ENCODE results near the gene UGT1A1. TPM values are rescaled to one million over a fixed set of nuclear protein-coding genes. Genes with fewer than 3 reads are reported as not detected.

Gene UGT1A1
- total RNA-seq (ENCODE audit: low replicate concordance), result 0.21 and 0.77 TPM in 2 replicates
- long read RNA-seq, partial matches to known transcripts, result 0 of 3 reads
- long read RNA-seq, other reads (novel, unspliced or antisense), result 2 of 3 reads

GRCh38 chr2:233760043-233760442, at the start of gene UGT1A1:
TSS of gene UGT1A1 (plus strand) at chr2:233760270. CDS start at chr2:233760288, 18 bp downstream.
- no peak for DNase-seq (ENCODE audit: extremely low spot score, unreplicated experiment)
- H3K4me3 Mint-ChIP-seq, result no peak within 1 kb of the TSS
- H3K27me3 Mint-ChIP-seq, result peaks cover 16% of the 10 kb centered on the region
- no peaks in the 10 kb centered on the region for H3K36me3 Mint-ChIP-seq
- H3K9me3 Mint-ChIP-seq, result peaks cover 10% of the 10 kb centered on the region
- H3K4me1 Mint-ChIP-seq (ENCODE audit: unreplicated experiment), result no peaks in the 10 kb centered on the region
- TF ChIP-seq CTCF (conservative IDR thresholded peaks at IDR 0.05), result no peak
- no peak within 1 kb of the TSS for H3K27ac Mint-ChIP-seq

DNA sequence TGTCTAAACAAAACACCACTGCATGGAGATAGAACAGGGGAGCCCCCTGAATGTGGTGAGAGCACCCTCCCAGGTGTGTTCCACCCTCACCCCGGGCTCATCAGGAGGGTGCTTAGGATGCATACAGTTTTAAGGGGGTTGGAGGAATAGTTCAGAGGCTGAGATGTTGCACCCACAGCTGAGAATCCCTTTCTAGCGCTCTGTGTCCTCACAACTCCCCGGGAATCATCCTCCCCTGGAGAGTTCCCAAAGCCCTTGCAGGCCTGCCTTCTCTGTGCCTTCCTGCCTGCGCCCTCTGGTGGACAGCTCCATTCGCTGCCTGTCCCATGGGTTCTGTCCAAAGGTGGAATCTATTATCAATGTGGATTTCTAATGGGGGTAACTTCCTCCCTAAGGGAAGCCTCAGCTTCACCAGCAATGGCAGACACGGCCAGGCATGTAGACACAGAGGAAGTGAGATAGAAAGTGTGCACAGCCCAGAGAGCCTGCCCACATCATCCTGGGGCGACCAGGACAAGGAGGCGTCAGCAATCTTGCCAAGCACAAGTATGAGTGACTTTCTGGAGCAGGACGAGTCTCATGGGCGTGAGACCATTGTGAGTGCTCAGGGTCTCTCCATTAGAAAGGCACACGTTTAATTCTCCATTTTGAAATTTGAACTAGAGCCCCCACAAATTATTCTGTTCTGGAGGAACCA, 48.6 kb upstream of the UGT1A1 start:
- Mint-ChIP-seq H3K27ac (no peak overlapping the region), H3K9me3 (no peaks in the 10 kb centered on the region), H3K27me3 (peaks cover 35% of the 10 kb centered on the region), H3K36me3 (no peaks in the 10 kb centered on the region), H3K4me1 (ENCODE audit: unreplicated experiment) (no peaks in the 10 kb centered on the region), H3K4me3 (no peak overlapping the region)
- peak; percentile 79 for DNase-seq (ENCODE audit: extremely low spot score, unreplicated experiment)
- peak; percentile 90 for TF ChIP-seq CTCF (conservative IDR thresholded peaks at IDR 0.05)

DNA sequence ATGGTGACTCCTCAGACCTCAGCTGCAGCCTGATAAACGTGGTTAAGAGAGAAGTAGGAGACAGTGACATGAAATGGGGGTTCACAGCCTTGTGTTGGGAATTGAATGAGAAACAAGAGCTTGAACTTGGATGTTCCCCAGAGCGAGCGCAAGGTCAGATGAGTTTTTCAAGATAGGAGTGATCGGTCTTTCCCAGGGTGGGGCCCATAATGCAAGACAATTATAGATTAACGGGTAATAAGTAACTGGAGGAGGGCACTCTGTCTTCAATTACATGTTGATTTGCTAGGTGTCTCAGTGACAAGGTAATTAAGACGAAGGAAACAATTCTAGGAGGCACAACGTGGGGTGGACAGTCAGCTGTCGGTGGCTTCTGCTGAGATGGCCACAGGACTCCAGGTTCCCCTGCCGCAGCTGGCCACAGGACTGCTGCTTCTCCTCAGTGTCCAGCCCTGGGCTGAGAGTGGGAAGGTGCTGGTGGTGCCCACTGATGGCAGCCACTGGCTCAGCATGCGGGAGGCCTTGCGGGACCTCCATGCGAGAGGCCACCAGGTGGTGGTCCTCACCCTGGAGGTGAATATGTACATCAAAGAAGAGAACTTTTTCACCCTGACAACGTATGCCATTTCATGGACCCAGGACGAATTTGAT, 47.3 kb upstream of the UGT1A1 start, which contains the start of gene UGT1A5:
UGT1A5 (plus strand) TSS at position 297 of the 651 bp plus-strand sequence; CDS start at position 382, 85 bp downstream.
- no peak within 1 kb of the TSS for H3K4me3 Mint-ChIP-seq
- no peak for TF ChIP-seq CTCF (conservative IDR thresholded peaks at IDR 0.05)
- H3K36me3 Mint-ChIP-seq, result no peaks in the 10 kb centered on the region
- no peak within 1 kb of the TSS for H3K27ac Mint-ChIP-seq
- no peak for DNase-seq (ENCODE audit: extremely low spot score, unreplicated experiment)
- peaks cover 38% of the 10 kb centered on the region for H3K27me3 Mint-ChIP-seq
- H3K9me3 Mint-ChIP-seq, result no peaks in the 10 kb centered on the region
- no peaks in the 10 kb centered on the region for H3K4me1 Mint-ChIP-seq (ENCODE audit: unreplicated experiment)

- Mint-ChIP-seq H3K9me3 (no peaks in the 10 kb centered on the region), H3K36me3 (no peaks in the 10 kb centered on the region), H3K27me3 (peaks cover 37% of the 10 kb centered on the region), H3K4me1 (ENCODE audit: unreplicated experiment) (no peaks in the 10 kb centered on the region), H3K27ac (no peak overlapping the region), H3K4me3 (no peak overlapping the region)
- DNase-seq (ENCODE audit: extremely low spot score, unreplicated experiment), result no peak
- no peak for TF ChIP-seq CTCF (conservative IDR thresholded peaks at IDR 0.05)
Measured at GRCh38 chr2:233713262-233713615, 46.8 kb upstream of the UGT1A1 start.

DNA sequence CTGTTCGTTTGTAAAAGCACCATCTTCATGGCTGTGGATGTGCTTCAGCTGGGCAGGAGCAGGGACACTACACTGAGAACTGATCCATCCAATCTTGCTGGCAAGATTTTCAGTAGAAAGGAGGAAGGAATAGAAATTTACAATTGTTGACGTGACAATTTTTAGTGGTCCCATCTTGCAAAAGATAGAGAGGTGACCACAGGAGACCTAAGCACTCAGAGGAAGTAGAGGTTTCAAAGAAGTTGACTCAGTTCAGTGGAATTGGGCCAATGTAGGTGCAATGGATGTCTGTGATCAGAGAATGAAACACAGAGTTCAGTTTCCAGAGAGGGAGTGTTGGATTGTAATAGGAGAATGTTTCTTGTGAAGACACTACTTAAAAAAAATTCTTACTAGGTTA, 45.9 kb upstream of the UGT1A1 start:
- no peak overlapping the region for H3K27ac Mint-ChIP-seq
- H3K27me3 Mint-ChIP-seq, result peaks cover 37% of the 10 kb centered on the region

More for the DNA sequence above, 45.9 kb upstream of the UGT1A1 start:
- no peak for DNase-seq (ENCODE audit: extremely low spot score, unreplicated experiment)
- Mint-ChIP-seq H3K9me3 (no peaks in the 10 kb centered on the region), H3K4me3 (no peak overlapping the region), H3K36me3 (no peaks in the 10 kb centered on the region), H3K4me1 (ENCODE audit: unreplicated experiment) (no peaks in the 10 kb centered on the region)
- no peak for TF ChIP-seq CTCF (conservative IDR thresholded peaks at IDR 0.05)
